Activated CD4-positive, alpha-beta T cell treated with anti-CD3 and anti-CD28 coated beads for 48 hours (primary cell): Measurements from ENCODE around the gene TMEM165.

ENCODE experiments used
- DNase-seq: peaks from one replicate; pipeline ENCODE4 v3.0.0-alpha.2; 2020

The TMEM165 gene

GRCh38 chr4:55369968-55370367, 25.8 kb upstream of the TMEM165 start:
- DNase-seq: no peak

DNA sequence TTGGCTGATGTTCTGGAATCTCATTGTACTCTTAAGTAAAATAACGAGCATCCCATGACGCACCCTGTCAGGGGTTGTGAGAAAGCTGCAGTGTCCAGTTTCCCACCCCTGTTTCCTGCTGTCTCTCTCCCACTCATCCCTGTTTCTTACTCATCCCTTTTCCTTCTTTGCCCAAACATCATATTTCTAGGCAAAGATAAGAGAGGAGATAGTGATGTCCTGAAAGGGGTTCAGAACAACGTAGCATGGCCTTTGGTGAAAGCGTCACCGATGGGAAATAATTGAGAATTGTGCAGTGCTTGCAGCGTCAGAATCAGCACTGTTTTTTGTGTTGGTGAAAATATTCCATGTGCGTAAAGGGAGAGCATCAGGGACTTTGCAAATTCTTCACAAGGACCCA, 23.5 kb upstream of the TMEM165 start:
- no peak for DNase-seq

DNA sequence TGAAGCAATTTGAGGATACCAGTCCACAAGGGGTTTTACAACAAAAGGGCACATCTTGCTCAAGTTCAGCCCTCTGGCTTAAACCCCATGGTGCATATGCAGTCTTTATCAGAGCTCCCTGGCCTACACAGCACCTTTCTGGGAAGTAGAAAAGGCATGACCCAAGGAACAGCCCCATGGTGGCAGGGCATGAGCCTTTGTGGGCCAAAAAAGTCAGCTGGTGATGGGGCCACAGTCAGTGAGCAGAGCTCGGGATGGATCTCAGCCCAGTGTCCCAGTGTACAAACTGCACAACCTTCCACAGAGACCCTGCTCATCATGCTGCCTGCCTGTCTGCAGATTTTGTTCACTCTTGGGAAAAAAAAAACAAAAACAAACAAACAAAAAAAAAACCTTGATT, 22.3 kb upstream of the TMEM165 start:
- DNase-seq: no peak

GRCh38 chr4:55376698-55377097, 19.1 kb upstream of the TMEM165 start:
- DNase-seq: no peak

DNA sequence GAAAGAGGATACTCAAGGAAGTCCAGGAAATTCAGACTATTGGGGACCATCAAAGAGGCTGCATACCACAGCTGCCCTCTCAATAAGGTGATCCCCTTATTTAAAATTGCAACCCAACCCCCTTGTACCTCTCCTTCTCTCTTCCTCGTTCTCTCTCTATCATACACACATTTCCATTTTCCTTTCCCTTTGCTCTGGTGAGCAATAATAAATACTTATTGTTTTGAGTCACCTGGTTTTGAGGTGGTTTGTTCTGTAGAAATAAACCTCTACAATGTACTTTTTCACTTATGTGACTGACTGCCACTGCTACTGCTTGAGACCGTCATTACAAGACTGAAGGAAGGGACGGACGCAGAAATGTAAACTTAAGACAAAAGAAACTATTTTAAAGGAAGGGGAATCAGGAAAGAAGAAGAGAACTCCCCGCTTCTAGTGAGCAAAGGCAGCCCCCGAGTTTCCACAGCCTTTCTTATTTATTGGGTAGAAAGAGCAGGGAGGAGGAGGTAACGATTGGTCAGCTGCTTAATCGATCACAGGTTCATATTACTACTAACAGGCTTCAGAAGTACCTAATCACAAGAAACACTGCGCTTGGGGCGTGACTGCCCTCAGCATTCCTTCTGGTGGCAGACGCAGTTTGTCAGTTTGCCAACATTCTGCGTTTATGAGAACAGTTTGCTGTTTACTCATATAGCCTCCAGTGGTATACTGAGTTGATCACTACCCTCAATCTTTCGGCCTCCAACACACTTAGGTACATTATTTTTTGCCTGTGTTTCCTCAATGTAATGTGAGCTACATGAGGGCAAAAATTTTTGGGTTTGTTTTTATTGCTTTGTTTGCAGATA, 16.9 kb upstream of the TMEM165 start:
- no peak for DNase-seq

DNA sequence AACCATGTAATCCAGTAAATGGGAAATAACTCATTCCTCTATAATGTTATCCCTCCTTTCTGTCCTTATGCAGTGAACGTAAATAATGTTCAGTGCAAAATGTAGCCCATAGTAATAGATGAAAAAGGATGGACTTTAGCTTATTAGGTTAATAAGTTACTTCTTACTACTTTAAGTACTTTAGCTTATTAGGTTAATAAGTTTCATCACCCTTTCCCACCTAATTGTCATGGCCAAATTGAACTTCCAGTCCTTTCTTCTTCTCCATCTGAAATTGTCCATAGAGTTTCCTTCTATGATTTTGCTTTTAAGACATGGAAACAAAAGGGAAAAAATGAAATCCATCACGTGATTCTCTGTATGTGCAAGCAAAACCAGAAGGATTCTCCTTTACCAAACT, 15.2 kb upstream of the TMEM165 start:
- DNase-seq: no peak

DNA sequence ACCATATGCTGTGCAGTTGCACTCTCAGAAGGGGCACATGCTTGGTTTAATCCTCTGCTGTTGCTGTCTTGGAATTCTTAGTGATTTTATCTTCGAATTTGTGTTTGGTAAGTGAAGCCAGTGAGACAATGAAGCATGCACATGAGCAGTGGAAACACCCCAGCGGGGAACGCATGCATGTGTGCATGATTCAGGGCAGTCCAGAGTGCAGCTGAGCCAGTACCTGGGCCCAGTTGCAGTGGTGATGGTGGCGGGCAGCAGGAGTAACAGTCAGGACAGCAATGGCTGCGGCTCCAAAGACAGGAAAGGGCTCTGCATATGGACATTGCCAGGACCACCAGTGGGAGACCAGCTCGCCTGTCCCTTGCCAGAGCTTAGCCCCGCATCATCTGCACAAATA, 14.3 kb upstream of the TMEM165 start:
- no peak for DNase-seq

DNA sequence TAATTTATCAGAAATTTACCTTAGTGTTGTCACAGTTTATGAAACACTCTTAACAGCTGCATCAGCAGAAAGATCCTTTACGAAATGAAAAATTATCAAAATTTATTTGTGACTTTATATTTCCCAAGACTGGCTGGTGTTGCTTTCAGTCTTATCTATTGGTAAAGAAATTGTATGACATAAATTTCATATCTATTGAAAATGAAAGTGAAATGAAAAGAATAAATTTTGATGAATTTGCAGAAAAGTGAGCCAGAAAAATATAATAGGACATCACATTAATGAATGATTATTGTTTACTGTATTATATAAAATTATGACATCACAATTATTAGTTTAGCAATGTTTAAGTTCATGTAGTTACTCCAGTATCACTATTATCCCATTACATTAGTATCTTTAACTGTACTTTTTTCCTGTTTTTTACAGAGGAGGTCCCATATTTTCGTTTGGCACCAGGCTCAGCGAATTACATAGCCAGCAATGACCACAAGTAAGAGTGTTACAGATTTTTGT, 13.2 kb upstream of the TMEM165 start:
- no peak for DNase-seq

DNA sequence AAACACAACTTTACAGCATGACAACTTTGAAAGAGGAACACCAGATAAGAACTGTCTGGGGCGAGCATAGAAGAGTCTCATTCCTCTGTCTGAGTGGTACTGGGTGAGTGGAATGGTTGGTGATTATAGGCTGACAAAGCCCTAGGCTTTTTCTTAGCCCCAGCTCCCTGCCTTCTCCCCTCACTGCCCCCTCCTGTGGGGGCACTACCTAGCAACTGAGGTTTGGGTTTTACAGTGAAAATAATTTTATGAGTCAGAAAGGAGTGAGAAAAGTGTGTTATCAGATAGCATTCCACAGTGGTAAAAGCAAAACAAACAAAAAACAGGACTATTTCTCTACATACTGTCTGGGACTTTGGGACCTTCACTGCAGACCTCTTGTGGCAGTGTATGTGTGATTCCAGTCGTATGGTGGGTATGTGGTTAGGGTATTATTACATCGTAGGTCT, 10.5 kb upstream of the TMEM165 start:
- no peak for DNase-seq

DNA sequence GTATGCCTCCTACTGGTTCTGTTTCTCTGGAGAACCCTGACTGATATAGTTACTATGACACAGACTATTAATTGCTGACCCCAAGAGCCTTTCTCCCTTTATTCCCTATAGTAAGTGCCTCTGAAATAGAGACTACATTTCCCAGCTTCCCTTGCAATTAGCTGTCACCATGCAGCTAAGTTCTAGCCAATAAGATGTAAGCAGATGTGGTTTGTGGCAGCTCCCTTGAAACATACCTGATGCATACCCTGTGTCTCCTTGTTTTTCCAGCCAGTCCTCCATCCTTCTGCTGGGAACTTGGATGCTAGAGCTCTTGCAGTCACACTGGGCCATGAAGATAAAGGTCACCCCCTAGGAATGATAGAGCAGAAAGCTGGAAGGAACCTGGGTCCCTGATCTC, 9.7 kb upstream of the TMEM165 start:
- DNase-seq: no peak

GRCh38 chr4:55386840-55387239, 8.9 kb upstream of the TMEM165 start:
- no peak for DNase-seq

- DNase-seq: no peak
These were observed 2.1 kb upstream of the TMEM165 start for GRCh38 chr4:55393461-55394320.

- DNase-seq: no peak
These were observed 584 bp upstream of the TMEM165 start for GRCh38 chr4:55395218-55395528.

DNA sequence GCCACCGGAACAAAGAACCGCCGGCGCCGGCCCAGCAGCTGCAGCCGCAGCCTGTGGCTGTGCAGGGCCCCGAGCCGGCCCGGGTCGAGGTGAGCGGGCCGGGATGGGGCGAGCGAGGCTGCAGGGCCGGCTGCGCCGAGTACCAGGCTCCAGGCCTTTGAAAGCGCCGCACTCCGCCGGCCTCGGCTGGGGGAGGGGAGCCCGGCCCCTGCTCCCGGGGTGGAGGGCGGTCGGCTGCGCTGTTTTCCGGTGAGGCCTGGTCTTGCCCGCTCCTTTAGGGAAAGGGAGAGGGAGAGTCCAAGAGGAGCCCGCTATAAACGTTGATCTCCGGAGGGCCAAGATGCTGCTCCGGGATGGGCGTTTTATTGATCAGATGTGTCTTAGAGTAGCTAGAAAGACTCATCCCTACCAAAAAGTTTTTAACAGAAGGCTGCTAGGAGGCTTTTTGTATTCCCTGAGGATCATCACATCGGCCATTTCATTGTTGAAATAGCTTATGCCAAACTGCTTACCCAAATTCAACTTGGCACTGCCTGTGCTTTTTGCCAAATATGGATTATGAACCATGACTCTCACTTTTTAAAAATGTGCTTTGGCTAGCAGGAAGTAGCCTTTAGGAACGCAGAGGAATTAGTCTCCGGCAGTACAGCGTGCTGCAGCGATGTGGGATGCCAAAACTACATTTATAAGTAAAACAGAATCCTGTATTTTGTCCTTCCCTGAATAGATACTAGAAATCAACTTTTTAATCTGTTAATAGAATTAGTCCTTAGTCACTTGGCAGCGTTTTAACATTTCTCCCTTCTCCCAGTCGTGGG, 760 bp downstream of the TMEM165 start:
- DNase-seq: peak; percentile 47

- DNase-seq: no peak
These were observed 1.3 kb downstream of the TMEM165 start for GRCh38 chr4:55397126-55397436.

DNA sequence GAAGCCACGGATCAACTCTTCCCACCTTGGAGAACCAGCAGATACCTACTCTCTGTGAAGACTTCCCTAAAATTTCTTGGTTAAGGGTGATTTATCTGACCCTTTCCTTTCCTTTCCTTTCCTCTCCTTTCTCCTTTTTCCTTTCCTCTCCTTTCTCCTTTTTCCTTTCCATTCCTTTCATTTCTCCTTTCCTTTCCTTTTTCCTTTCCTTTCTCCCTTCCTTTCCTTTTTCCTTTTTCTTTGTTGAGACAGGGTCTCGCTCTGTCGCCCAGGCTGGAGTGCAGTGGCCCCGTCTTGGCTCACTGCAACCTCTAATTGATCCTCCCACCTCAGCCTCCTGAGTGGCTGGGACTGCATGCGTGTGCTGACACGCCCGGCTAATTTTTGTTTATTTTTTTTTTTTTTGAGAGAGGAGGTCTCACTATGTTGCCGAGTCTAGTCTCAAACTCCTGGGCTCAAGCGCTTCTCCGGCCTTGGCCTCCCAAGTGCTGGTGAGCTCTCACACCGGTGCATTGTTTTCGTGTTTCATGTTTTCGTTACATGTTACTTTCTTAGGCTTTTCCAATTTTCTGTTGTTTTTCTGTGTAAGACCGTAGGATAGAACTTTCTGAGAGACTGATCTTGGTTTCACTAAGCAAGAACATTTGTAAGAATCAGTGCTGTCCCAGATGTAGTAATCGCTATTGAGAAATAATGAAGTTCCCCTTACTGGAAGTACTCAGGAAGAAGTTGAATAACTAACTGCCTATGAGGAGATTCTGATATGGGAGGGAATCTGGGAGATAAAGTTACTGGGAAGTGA, 2.0 kb downstream of the TMEM165 start:
- DNase-seq: no peak

GRCh38 chr4:55398461-55398860, 2.7 kb downstream of the TMEM165 start:
- DNase-seq: no peak

GRCh38 chr4:55398966-55399365, 3.2 kb downstream of the TMEM165 start:
- no peak for DNase-seq

GRCh38 chr4:55399581-55399980, 3.8 kb downstream of the TMEM165 start:
- no peak for DNase-seq

DNA sequence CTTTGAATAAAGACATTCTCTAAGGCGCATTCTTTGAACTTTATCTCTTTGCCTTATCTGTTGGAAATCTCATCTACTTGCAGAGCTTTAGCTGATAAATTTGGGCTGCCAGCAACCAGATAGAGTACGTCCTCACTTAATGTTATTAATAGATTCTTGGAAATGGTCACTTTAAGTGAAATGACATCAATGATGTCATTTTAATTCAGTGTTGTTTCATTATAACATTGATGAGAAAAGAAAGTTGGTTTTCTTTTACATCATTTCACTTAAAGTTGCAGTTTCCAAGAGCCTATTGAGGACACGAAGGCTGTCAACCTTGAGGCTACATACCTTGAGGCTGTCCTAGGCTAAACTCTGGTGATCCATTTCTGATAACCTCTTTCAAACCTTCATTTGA, 9.3 kb downstream of the TMEM165 start:
- no peak for DNase-seq

- no peak for DNase-seq
These were observed 10.8 kb downstream of the TMEM165 start for GRCh38 chr4:55406545-55406944.

DNA sequence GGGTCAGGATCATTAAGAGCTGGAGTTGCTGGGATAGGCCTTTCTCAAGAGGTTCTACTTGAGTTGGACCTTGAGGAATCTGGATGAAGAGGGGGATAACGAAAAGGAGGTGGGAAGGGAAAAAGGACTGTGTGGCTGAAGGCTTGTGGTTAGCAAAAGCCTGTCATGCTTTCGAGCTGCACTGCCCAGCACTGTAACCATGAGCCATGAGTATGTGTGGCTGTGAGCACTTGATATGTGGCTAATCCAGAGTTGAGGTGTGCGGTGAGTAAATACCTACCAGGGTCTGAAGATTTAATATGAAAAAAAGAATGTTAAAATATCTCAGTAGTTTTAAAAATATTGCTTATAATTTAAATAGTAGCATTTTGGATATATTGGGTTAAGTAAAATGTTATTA, 11.4 kb downstream of the TMEM165 start:
- no peak for DNase-seq

DNA sequence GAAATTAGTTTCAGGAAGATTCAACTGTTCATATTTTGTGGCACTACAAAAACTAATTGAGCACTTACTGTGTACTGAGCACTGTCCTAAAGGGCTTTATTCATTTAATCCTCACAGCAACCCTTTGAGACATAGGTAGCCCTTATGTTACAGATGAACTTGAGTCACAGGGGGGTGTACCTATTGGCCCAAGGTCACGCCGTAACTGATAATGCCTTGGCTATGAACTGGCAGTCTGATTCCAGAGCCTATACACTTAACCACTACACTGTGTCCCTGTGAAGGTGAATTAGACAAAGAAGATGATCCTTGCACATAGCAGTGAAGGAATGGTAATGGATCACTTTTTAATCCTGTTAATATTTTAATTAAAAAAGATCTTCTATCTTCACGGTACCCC, 12.0 kb downstream of the TMEM165 start:
- no peak for DNase-seq
